Measurements from ENCODE around the gene EHD2.
"Not testable (repeated sequence)": the region's sequence is repeated elsewhere in the genome, so short reads cannot be mapped to it uniquely, and the experiment has no call there.

The EHD2 gene

DNA sequence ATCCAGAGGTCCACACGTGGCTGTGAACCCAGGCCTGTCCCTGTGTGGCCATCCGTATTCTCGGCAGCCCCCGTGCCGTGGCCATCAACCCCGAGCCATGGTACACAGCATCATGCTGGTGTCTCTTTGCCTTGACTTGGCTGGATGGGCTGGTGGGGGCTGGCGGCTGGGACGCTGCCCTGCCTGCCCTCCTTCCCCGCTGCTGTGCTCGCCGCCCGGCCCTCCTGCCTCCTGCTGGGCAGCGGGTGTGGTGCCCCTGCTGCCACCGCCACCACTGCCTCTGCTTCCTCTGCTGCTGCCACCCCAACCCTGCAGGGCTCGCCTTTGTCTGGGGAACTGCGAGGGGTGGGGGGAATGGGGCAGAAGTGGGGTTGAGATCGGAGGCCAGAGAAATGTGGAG, 19.7 kb upstream of the EHD2 start:
- no peak for DNase-seq

DNA sequence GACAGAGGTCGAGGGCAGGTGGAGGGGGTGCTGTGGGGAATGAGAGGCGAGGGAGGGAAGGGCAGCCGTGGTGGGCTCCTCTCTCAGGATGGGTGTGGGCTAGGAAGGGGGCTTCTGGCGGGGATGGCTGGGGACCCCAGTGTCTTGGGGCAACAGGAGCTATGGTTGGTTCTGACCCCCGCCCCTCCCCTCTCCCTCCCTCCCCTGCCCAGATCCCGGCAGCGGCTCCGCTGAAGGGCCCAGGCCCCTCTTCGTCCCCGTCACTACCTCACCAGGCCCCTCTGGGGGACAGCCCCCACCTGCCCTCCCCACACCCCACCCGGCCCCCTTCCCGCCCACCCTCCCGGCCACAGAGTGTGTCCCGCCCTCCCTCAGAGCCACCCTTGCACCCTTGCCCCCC, 19.3 kb upstream of the EHD2 start:
- no peak for DNase-seq

DNA sequence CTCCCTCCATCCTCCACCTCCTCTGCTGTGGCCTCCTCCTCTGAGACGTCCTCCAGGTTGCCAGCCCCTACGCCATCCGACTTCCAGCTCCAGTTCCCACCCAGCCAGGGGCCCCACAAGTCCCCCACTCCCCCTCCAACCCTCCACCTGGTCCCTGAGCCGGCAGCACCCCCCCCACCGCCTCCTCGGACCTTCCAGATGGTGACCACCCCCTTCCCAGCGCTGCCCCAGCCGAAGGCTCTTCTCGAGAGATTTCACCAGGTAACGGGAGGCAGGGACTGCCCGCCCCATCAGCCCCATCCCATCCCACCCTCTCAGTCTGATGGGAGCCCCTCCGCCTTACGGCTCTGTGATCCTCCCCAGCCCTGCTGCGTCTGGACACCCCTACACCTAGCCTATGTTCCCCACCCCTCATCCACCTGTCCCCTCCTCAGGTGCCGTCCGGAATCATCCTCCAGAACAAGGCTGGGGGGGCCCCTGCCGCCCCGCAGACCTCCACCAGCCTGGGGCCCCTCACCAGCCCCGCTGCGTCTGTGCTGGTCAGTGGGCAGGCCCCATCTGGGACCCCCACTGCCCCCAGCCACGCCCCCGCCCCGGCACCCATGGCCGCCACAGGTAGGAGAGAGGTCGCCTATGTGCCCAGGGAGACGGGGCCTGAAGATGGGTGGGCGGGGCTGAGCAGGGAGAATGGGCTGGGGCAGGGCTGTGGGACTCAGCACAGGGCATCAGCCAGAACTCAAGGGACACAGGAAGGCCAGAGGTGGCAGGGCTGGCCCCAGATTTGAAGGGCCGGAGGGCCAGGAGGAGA, 18.6 kb upstream of the EHD2 start:
- no peak for DNase-seq

DNA sequence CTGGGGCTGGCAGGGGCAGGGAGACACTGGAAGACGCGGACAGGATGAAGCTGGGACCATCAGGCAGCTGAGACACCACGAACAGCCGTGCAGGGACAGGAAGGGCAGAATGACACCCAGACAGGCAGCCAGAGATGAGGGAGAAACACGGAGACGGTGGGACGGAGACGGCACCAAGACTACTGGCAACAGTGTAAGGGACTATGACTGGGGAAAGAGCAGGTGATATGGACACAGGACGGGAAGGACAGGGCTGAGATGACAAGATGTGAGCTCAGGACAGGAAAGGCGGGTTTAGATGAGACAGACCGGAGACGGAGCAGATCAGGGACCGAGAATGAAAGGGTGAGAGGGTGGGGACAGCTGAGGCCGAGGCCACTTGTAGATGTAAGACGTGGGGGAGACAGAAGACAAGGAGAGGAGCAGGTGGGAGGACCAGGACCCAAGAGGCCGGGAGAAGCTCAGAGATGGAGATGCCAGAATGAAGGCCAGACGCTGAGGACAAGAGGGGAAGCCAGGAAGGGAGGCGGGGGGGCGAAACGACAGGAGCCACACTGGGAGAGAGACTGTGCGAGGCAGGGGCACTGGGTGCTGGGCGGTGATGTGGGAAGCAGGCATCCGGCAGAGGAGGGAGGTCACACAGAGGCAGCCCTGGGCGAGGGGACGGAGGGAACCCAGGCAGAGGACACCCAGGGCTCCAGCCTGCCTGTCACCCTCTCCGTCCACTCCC, 17.5 kb upstream of the EHD2 start:
- no peak for DNase-seq

DNA sequence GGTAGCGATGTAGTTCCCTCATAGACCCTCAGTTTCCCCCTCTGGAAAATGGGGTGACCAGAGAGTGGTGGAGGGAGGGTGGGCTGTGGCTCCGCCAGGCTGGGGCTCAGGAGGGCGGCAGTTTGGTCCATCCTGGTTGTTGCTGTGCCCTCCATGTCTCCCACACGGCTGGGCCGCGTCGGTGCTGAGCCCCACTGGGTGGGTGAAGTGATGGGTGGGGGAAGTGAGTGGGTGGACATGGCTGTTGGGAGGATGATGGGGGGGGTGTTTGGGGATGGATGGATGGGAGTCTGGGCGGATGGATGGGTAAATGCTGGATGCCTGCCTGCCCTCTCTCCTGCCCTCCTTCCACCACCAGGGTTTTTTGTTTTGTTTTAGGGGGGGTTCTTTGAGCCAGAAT, 16.6 kb upstream of the EHD2 start:
- no peak for DNase-seq

DNA sequence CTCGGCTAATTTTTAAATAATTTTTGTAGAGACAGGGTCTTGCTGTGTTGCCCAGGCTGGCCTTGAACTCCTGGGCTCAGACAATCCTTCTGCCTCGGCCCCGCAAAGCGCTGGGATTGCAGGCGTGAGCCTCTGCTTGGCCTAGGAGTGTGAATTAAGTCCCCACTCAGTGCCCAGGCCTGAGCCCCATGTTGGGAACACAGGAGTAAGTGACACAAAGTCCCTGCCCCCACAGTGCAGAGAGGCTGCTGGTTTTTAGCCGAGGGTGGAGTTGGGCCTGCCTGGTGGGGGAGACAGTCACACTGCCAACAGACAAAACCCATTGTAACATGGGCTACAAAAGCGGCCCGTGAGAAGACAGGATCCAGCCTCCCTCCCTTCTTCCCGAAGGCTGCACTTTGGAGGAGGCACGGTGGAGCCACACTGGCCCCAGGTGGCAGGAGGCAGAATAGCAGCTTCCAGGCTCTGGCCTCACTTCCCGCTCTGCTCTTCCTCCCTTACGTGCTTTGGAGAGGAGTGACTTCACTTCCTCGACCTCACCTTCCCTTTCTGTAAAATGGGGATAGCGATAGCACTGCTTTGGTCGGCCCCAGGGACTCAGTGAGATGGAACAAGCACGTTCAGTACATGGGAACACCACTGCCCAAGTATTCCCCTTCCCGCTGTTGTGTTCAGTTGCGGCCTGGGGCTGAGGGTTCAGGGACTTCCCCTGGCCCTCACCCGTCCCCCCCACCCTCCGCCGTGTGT, 15.2 kb upstream of the EHD2 start:
- peak; percentile 61 for DNase-seq

DNA sequence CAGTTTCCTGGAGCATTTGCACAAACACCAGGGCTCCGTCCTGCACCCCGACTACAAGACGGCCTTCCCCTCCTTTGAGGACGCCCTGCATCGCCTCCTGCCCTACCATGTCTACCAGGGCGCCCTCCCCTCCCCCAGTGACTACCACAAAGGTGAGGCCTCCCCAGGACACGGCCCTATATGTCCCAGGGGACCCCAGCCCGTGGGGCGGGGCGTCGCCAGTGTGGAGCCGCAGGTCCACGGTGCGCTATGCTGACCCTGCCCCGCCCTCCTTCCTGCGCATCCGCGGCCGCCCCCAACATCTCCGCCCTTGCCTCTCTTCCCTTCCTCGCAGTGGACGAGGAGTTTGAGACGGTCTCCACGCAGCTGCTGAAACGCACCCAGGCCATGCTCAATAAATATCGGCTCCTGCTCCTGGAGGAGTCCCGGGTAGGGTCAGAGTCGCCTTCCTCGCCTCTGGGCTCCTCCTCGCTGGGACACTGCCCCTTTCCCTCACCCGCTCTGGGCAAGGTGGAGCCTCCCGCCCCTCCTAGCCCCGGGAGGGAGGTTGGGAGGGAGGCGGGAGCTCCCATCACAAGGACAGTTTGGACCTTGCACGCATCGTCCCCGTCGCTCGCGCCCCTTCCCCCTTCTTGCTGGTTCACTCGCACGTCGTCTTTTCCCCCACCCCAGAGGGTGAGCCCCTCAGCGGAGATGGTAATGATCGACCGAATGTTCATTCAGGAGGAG, 14.4 kb upstream of the EHD2 start:
- DNase-seq, result no peak

DNA sequence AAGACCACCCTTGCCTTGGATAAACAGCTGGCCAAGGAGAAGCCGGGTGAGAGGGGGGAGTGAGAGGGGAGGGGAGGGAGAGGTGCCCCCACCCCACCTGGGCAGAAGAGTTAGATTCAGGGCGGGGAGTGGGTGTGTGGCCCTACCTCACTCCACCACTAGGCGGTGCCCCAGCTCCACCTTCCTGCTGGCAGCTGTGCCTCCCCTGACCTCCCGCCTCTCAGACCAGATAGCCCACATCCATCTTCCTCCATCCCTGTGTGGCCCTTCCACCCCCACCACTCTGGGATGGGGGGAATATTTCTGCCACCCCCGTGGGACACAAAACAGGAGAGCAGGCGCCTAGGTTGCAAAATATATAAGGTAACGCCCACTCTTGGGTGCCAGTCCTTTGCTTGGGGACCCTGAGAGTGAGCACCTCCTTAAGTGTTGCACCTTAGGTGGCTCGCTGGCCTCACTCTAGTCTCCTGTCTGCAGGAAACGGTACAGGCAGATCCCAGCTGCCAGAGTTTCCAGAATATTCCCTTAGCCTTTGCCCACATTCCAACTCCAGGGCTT, 13.8 kb upstream of the EHD2 start:
- DNase-seq, result no peak

DNA sequence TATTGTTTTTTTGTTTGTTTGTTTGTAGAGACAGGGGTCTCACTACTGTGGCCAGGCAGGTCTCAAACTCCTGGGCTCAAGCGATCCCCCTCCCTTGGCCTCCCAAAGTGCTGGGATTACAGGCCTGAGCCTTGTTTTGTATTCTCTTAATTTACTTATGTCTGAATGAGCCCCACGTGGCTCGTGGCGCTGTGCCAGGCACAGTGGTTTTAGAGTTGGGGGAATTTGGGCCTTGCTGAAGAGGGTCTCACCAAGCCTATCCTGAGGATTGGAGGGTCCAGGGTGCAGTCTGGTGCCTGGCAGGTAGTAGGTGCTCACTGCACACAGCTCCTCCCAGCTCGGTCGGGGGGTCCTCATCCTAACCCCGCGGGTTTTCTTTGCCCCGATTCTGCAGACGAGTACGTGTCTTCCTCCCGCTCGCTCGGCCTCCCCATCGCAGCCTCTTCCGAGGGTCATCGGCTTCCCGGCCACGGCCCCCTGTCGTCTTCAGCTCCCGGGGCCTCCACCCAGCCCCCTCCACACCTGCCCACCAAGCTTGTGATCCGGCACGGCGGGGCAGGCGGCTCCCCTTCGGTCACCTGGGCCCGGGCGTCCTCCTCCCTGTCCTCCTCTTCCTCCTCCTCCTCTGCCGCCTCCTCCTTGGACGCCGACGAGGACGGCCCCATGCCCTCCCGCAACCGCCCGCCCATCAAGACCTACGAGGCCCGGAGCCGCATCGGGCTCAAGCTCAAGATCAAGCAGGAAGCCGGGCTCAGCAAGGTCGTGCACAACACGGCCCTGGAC, 12.1 kb upstream of the EHD2 start:
- DNase-seq, result no peak

DNA sequence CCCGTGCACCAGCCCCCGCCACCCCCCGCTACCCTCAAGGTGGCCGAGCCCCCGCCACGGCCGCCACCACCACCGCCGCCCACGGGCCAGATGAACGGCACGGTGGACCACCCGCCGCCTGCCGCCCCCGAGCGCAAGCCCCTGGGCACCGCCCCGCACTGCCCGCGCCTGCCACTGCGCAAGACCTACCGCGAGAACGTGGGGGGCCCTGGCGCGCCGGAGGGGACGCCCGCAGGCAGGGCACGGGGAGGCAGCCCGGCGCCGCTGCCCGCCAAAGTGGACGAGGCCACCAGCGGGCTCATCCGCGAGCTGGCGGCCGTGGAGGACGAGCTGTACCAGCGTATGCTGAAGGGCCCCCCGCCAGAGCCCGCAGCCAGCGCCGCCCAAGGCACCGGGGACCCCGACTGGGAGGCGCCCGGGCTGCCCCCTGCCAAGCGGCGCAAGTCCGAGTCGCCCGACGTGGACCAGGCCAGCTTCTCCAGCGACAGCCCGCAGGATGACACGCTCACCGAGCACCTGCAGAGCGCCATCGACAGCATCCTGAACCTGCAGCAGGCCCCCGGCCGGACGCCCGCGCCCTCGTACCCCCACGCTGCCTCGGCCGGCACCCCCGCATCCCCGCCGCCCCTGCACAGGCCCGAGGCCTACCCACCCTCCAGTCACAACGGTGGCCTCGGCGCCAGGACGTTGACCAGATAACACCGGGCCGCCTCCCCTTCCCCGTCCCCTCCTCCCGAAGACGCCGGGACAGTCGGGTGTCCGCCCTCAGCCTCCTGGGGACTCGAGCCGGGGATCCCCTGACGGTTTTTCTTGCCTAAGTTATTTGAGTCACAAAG, 11.3 kb upstream of the EHD2 start:
- no peak for DNase-seq

DNA sequence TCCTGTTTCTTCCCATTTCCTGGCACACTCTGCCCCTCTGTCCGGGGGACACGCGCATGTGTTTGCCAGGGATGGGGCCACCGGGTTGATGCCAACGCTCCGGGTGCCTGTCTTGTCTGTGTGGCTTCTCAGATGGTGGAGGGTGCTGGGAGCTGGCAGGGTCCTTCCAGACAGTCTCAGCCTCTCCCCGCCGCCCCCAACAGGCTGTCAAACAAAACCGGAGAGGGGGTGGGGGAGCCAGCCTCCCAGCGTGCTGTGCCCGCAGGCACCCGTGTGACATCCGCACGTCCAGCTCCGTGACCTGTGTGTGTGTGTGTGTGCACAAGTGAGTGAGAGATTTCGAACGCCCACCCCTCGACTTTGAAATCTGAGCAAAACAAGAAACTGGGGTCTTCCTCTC, 10.6 kb upstream of the EHD2 start:
- DNase-seq, result no peak

DNA sequence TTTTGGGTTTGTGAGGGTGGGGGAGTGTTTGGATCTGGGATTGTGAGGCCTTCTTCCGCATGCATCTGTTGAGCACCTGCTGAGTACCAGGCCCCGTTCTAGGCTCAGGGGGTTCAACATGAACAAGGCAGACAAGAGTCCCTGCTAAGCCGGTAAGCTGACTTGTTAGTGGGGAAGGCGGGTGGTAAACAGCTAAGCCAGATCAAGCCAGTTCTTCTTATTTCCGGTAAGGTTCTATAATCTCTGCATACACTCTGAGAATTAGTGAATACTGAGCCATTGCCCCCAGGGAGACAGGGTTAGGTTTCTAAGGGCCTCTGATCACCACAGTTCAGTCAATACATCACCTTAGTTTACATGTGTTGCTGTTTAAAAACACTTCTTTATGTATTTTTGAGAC, 9.9 kb upstream of the EHD2 start:
- DNase-seq, result no peak

DNA sequence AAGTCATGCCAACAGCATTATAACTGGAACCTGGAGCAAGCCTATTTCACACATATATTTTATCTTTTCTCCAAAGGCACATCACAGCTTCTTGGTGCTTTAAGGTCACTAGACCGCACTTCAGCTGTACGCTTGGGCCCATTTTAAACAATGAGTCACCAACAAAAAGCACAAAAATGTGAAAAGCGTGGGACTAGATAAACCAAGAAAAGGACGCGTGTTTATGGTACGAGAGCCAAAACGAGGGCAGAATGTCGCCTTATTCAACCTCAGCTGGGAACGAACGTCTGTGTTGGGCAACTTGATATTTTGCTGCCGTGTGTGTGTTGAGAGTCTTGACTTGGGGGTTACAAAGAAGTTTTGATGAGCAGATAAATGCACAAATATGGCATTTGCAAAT, 9.2 kb upstream of the EHD2 start:
- no peak for DNase-seq

DNA sequence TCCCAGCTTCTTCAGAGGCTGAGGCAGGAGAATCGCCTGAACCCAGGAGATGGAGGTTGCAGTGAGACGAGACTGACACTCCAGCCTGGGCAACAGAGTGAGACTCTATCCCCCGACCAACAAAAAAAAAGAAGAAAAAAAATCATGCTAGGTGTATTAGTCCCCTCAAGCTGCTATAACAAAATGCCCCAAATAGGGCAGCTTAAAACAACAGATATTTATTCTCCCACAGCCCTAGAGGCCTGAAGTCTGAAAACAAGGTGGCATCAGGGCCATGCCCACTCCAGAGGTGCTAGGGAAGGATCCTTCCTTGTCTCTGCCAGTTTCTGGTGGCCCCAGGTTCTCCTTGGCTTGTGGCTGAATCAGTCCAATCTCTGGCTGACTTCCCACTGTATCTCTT, 8.6 kb upstream of the EHD2 start:
- DNase-seq, result no peak

DNA sequence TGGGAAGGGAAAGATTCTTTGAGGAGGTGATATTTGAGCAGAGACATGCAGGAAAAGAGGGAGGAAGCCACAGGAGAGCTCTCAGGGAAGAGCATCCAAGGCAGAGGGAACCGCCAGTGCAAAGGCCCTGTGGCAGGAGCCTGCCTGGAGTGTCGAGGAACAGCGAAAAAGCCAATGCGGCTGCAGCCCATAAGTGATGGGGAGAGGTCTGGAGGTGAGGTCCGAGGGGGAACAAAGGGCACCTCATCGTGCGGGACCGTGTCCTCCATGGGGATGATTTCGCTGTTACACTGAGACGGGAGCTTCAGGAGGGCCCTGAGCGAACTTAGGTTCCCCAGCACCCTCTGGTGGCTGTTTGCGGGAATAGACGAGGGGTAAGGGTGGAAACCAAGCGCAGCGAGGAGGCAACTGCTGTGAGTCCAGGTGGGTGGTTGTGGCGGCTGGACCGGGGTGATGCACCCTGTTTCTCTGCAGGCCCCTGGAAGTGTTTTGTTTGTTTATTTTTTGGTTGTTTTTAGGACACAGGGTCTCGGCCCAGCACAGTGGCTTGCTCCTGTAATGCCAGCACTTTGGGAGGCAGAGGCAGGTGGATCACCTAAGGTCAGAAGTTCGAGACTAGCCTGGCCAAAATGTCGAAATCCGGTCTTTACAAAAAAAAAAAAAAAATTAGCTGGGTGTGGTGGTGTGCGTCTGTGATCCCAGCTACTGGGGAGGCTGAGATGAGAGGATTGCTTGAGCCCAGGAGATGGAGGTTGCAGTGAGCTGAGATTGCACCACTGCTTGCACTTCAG, 5.9 kb upstream of the EHD2 start:
- peak; percentile 43 for DNase-seq

DNA sequence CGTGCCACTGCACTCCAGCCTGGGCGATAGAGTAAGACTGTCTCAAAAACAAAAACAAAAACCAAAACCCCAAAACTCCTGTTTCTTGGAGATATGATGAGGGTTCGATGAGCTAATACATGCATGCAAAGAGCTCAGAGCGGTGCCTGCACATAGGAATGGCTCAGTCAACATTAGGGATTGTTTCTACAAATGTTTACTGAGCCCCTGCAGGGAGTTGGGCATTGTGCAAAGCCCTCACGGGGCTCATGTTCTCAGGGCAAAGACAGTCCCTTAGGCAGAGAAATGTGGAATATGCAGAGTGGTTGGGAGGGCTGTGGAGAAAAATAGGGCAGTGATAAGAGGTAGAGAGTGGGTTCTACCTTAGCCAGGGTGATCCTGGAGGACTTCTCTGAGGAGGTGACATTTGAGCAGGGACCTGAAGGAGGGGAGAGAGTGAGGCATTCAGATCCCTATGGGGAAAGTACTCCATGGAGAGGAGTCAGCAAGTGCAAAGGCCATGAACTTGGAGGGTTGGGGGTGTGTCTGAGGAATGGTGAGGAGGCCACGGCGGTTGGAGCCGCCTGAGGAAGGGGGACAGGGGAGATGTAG, 1.5 kb upstream of the EHD2 start:
- no peak for DNase-seq

DNA sequence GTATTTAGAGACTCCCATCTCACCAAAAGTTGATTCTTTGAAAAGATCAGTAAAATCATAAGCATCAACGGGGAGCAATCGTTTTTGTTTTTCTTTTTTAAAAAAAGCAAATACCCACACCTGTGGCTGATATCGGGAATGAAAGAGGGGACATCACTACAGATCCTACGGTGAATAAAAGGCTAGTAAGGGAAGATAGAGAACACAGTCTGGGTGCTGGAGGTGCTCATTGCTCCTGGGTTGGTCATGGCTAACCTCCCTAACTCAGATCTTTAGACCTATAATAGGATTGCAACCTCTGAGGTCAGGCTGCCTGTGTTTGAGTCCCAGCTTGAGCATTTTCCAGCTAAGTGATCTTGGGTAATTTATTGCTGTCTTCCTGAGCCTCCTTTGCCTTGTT, 1.1 kb downstream of the EHD2 start:
- no peak for DNase-seq

DNA sequence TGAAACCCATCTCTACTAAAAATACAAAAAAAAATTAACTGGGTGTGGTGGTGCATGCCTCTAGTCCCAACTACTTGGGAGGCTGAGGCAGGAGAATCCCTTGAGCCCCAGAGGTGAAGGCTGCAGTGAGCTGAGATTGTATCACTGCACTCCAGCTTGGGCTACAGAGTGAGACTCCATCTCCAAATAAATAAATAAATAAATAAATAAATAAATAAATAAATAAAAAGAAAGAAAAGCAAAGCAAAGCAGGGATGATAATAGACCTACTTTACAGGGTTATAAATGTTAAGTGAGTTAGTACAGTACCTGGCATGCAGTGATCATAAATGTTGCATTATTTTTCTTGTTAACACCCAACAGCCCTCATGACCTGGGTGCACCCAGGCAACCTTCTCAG, 1.6 kb downstream of the EHD2 start:
- DNase-seq, result not testable (repeated sequence)

DNA sequence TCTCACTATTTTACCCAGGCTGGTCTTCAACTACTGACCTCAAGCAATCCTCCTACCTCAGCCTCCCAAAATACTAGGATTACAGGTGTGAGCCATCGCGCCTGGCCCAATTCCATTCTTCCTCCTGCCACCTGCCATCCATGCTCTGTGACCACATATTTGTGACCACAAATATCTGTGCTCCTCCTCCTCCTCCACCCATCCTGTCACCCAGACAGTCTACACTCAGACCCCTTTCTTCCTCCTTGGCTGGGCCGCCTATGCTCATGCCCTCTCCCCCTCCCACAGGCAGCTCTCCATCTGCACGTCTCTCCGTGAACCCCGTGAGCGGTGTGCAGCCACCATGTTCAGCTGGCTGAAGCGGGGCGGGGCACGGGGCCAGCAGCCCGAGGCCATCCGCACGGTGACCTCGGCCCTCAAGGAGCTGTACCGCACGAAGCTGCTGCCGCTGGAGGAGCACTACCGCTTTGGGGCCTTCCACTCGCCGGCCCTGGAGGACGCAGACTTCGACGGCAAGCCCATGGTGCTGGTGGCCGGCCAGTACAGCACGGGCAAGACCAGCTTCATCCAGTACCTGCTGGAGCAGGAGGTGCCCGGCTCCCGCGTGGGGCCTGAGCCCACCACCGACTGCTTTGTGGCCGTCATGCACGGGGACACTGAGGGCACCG, 3.2 kb downstream of the EHD2 start:
- DNase-seq, result no peak

All from GDM1 (cell line).